Measurements from ENCODE around the gene DPEP2.

The DPEP2 gene

DNA sequence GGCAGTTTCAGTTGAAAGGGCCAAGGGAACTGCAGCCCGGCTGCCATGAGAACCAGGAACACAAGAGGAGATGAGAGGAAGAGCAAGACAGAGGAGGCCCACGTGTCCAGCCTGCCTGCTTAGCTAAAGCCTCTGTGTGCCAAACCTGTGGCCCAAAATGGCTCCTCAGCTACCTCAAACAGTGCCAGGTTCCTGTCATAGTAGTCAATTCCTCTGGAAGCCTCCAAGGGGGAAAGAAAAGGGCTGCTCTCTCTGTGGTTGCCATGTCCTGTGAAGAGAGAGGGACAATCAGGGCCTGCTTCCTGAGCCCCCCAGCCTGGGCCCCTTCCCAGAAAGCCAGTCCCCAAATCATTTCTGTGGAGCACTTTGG is 36.0 kb downstream of the DPEP2 start:
- no peak for DNase-seq
- in situ Hi-C loops (cut with MboI; ENCODE audit: low pct_unique_long_range_greater_than_20kb, low sequenced_read_pairs) = no loop called here

DNA sequence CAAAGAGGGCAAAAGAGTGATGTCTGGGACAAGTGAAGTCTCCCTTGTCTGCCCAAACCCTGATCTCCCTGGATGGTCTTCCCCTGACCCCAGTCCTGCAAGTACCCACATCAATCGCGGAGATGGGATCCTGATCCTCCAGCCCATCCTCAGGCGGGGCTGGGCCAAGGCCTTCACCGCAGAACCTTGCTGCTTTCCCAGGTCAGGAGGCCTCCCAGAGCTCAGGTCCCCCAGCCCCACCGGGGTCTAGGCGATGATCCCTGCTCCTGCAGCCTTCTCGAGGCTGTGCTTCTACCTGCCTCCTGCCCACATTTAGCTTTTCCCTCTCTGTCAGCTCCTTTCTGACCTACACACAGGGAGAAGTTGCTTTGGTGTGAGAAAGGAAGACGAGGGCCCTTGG is 37.1 kb downstream of the DPEP2 start:
- in situ Hi-C loops (cut with MboI; ENCODE audit: low pct_unique_long_range_greater_than_20kb, low sequenced_read_pairs) = no loop called here
- no peak for DNase-seq

DNA sequence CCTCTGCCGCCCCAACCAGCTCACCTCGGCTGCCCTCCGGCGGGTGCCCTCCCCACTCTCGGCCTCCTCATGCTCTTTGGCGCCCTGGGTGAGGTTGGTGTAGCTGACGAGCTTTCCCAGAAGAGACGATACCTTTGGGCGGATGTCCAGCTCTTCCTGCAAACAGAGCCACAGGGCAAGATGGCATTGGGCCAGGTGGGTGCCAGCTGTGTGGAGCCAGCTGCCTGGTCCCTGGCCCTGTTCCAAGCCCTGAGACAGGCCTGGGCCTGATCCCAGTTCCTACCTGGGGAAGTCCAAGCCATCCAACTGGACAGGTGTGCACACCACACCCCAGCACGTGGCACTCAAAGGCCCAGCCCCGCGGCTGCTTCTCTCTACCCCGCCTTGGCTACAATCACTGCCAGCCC is 37.7 kb downstream of the DPEP2 start:
- in situ Hi-C loops (cut with MboI; ENCODE audit: low pct_unique_long_range_greater_than_20kb, low sequenced_read_pairs) = no loop called here
- DNase-seq = no peak

DNA sequence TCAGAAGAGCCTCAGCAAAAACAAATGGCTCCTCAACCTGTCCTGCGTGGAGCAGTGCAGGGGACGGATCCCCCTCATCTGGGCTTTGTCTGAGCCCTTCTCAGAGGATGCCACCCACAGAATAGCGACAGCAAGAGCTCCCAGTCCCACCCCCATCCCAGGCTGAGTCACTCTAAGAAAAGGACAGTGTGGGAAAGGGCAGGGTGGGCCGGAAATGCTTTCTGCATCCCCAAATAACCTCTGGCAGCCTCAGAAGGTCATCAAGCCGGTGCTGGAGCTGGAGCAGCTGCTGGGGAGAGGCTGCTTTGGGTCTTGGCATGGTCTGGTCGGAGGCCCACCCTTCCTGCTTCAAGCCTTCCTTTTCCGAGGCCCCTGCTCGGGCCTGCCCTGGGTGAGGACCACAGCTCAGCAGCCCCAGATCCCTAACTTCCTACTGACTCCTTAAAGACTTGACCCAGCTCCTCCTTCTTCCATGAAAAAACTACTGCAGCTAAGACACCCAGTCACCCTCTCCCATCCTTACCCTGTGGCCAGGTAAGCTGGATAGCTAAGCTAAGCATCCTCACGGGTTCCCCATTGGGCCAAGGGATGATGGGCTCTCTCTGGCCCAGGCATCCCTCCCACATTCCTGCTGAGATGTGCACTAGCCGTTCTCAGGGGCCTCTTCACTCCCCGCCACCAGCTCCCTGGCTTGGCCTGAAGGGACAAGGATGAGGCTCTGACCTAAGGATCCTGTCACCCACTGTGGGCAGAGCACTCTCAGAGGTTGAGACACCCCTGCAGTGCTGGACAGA is 39.6 kb downstream of the DPEP2 start:
- DNase-seq = no peak
- in situ Hi-C loops (cut with MboI; ENCODE audit: low pct_unique_long_range_greater_than_20kb, low sequenced_read_pairs) = no loop called here

DNA sequence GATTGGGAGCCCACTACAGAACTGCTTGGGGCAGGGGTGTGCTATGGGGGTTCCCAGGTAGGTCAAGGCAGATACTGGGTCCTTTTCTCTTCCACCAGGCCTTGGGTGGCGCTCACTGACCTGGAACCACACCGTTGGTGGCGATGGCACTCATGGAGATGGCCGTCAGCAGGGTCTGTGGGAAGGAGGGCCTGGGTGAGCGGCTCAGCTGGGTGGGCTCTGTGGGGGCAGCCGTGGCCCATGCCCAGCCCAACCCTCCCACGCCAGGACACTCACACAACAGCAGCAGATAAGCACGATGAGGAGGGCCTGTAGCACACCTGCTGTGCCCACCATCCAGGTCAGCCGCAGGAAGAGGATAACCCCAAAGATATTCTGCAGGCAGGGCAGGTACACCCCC is 41.7 kb downstream of the DPEP2 start:
- DNase-seq = no peak
- in situ Hi-C loops (cut with MboI; ENCODE audit: low pct_unique_long_range_greater_than_20kb, low sequenced_read_pairs) = no loop called here

DNA sequence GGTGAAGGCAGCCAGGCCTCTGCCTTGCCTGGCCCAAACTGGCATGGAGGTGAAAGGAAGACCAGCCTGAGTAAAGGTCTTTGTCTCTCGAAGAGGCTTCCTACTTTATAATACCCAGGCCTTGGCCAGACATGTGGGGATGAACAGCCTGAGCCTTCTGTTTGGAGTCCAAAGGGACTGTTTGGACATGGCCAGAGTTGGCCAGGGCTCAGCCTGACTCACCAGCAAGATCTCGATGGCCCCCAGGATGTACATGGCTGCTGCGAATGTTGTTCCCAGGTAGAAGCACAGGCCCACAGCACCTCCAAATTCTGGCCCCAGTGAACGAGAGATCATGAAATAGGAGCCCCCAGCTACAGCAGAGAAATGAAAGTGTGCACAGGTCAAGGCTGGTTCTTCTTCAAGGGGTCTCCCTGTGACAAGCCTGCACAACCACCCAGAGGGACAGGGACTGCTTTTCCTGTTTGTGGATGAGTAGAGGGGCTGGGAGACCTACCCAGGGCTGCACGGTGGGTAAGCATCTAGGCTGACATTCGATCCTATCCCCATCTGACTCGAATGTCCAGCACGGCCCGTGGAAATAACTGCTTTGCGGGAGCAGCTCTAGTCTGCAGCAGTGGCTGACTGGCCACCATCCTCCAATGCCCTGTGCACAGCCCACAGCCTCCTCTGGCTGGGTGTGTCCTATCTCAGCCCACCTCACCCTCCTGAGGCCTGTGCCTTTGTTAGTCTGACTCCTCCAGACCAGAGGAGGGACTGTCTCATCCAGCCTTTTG is 44.7 kb downstream of the DPEP2 start:
- no peak for DNase-seq

DNA sequence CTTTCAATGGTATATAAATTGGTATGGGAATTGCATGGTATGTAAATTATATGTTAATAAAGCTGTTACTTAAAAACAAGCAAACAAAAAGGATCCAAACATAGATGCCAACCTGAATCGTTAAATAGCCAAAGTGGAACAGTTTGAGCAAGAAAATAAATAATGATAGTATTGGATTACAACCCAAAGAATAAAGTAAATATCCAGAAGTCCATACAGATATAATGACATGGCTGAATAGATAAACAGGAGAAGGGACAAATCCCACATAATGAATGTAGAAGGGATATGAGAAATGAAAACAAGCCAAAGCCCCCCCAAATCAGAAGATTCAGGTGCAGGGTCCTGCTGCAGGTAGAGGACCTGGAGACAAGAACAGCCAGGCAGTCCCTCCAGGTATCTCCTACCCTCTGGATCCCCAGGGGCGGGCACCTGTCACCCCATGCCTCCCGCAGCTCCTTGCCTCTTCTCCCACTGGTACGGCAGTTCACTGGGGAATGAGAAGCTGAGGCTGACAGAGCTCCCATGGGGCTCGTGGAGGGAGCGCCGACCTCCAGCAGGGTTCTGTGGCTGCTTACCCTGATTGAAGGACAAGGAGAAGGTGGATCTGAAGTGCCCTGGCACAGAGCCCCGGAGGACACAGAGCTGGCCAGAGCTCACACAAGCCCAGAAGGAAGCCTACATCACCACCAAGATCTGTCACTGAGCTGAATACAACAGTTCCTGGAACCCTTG is 45.5 kb downstream of the DPEP2 start:
- DNase-seq = no peak
- in situ Hi-C loops (cut with MboI; ENCODE audit: low pct_unique_long_range_greater_than_20kb, low sequenced_read_pairs) = no loop called here

More for the DNA sequence above, 44.7 kb downstream of the DPEP2 start:
- in situ Hi-C loops (cut with MboI; ENCODE audit: low pct_unique_long_range_greater_than_20kb, low sequenced_read_pairs) = no loop called here

DNA sequence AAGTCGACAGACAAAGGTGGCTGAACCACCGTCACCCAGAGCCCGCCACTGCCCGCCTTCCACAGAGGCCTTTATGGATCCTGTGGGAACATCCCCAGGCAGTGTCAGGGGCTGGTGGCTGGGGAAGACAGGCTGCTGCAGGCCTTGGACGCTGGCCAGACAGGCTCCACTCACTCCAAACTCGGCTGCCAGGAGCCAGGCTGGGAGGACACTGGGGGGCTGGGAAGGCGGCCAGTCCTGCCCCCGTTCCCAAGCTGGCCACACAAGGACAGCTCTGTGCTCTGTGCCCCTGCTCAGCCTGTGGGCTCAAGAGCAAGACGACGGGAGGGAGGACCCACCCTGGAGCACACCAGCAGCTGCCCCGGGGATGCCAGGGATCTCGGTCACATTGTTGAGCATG is 47.8 kb downstream of the DPEP2 start:
- in situ Hi-C loops (cut with MboI; ENCODE audit: low pct_unique_long_range_greater_than_20kb, low sequenced_read_pairs) = no loop called here
- no peak for DNase-seq

DNA sequence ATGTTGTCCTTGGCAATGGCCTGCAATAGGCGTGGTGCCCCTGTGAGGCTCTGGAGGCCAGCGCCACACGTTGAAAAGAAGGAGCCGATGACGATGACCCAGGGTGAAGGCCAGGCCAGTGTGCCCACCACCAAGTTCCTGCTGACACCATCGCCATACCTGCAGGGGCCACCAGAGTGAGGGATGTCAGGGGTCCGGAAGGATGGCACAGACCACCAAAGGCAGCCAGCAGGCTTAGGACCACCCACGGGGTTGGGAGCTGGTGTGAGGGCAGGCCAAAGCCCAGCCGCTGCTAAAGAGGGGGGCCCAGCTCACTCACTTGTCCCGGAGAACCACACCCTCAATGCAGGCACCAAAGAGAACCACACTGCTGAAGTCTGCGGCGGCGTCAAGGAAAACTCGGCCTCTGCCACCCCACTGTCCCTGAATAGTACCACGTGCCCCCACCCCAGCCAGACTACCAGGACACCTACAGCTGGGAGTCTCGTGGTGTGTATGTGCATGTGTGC is 48.9 kb downstream of the DPEP2 start:
- in situ Hi-C loops (cut with MboI; ENCODE audit: low pct_unique_long_range_greater_than_20kb, low sequenced_read_pairs) = no loop called here
- no peak for DNase-seq

DNA sequence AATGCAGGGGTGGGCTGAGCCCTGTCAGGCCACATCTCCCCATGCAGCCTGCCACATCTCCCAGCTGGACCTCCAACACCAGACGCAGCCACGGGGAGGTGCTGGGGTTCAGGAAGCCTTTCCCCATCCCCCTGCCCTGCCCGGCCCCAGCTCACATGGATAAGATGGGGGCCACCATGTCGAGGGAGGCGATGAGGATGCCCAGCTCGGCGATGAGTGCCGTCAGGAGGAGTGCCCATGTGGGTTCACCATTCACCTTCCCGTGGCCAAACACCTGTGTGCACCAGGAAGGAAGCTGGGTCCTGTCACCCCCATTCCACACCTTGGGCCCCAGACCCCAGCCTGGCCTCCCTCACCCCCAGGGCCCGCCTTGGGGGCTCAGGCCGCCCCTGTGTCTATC is 49.6 kb downstream of the DPEP2 start:
- no peak for DNase-seq
- in situ Hi-C loops (cut with MboI; ENCODE audit: low pct_unique_long_range_greater_than_20kb, low sequenced_read_pairs) = no loop called here

DNA sequence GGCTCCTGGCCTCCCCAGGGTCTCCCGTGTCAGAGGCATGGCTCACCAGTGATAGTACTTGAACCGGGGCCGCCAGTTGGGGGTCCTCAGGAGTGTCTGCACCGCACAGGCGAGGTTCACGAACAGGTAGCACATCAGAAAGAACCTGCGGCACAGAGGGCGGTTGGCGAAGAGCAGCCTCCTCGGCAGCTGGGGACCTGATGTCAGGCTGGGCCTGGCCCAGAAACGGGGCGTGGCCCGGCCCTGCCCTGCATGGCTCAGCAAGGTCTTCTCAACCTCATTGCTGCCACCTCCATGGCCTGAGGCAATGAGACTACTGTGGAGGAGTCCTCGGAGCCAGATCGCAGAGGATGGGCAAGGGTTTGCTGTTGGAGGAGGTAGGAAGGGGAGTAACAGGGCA is 51.3 kb downstream of the DPEP2 start:
- in situ Hi-C loops (cut with MboI; ENCODE audit: low pct_unique_long_range_greater_than_20kb, low sequenced_read_pairs) = no loop called here

DNA sequence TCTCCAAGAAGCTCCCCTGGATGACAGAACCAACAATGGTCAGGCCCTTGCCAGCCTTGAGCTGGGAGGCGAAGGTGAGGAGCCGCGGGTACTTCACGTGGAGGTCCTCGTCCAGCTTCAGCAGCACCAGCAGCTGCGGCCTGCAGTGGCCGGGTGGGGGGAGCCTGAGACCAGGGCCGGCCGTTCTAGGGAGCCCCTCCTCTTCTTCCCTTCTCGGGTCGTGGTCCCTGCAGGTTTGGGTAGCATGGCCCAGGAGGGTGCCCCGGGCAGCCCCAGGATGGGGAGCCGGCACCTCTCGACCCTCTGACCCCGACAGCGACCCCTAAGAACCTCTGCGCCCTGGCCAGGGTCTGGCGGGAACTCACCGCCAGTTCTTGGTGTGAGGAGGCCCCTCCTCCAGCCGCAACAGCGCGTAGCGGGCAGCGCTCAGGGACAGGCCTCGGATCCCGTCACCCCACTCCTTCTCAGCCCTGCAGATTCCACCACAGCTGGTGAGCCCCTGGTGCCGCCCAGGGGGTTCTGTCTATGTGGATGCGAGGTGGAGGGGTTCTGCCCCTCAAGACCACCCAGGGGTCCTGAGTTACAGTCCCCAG is 52.2 kb downstream of the DPEP2 start:
- DNase-seq = no peak
- in situ Hi-C loops (cut with MboI; ENCODE audit: low pct_unique_long_range_greater_than_20kb, low sequenced_read_pairs) = no loop called here

More for the DNA sequence above, 51.3 kb downstream of the DPEP2 start:
- DNase-seq = no peak

DNA sequence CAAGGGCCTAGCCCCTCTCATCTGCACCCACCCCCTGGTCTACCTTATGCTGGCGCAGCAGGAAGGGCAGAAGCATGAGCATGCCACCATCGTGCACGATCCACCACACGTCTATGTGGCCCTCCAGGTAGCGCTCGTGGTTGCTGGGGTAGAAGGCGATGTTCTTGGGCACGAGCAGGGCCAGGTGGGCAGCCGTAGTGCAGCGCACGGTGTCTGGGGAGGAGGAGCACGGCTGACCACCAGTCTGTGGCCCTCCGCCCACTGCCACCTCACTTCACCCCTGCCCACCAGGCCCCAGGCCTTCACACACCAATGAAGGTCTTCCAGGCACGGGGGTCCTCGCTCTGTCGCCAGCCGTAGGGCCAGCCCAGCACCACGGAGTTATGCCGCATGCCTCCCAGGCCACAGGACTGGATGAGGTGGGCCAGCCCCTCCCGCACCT is 53.1 kb downstream of the DPEP2 start:
- in situ Hi-C loops (cut with MboI; ENCODE audit: low pct_unique_long_range_greater_than_20kb, low sequenced_read_pairs) = no loop called here
- DNase-seq = no peak

DNA sequence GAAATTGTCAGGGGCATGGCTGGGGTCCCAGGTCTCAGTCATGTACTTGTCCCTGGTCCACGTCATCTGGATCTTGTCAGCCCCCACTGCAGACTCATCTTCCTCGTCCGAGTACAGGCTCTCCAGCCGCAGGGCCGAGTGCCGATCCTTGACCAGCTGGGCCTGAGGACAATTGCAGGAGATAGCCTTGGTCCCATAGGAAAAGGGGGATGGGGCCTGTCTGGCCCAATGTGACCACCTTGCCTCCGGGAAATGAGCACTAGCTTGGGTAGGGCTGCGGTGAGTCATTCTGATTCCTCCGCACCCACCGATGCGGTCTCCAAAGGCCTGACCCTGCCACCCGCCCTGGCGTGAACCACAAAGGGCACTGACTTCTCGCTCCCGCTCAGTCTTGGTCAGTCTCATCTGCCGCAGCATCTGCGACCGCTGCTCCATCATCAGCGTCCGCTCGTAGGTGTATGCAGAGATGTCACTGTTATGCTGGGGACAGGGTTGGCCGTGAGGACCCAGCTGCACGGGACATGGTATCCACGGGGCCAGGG is 53.8 kb downstream of the DPEP2 start:
- in situ Hi-C loops (cut with MboI; ENCODE audit: low pct_unique_long_range_greater_than_20kb, low sequenced_read_pairs) = no loop called here
- no peak for DNase-seq

DNA sequence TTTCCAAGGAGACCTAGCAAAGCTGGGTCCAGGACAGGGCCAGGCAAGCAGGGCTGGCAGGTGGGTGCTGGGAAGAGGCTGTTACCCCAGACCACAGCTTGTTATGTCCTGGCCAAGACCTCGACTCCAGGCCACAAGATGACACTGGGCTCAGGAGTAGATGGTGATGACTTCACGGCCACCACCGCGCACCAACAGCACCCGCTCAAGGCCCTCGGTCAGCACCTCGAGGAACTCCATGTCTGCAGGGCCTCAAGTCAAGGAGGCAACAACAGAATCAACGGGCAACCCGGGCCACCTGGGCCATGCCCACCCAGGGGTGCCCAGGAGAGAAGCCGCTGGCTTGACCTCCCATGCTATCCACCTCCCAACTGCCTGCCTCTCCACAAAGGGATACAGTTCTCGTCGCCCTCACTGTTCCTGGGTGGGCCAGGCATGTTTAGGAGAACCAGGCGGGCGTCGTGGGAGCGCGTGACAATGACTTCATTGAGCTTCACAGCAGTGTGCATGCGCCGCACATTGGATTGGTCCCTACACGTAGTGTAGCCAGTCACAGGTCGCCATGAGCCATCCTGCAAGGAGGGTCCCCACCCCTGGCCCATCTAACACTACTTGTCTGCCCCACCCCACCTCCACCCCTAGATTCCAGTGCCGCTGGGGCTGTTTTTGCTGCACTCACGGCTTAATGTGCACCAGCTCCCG is 54.4 kb downstream of the DPEP2 start:
- in situ Hi-C loops (cut with MboI; ENCODE audit: low pct_unique_long_range_greater_than_20kb, low sequenced_read_pairs) = no loop called here
- DNase-seq = no peak

DNA sequence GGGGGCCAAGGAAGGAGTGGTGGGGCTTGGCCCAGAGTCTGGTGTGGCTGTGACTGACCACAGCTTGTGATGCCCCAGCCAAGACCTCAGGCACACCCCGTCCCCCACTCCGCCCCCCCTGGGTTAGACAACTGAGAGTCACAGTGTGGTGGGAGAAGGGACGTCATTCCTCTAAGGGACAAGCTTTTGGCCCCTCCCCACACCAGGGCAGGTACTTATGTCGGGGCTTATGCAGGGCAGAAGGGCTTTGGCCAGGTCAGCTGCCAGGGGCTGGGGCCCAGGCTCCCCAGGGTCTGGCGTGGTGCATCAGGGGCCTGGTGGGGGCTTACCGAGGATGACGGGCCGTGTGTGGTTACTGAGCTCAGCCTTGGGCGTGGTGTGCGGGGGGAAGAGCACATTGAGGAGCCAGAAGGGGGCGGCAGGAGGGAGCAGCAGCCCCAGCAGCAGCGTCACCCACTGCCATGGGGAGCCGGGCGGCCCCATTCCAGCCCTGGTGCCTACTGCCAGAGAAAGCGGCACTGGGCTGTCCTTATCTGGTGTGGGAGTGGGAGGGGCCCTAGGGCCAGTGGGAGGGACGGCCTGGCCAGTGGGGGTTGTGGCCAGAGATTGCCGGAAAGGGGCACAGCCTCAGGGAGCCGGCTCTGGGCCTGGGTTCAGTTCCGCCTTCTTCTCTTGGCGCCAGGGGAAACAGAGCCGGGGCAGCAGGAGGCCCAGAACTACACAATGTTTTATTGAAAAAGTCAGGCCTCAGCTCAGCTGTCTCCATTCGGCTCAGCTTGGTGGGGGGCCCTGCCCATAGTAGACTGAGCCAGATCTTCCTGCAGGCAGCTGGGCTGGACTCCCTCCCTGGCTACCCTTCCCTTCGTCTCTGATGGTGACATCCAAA is 55.4 kb downstream of the DPEP2 start, which contains the start of gene LCAT:
Gene LCAT, minus strand, starts transcription at position 502 of the 886 bp plus-strand sequence. Its CDS starts 19 bp downstream, at position 483.
- in situ Hi-C loops (cut with MboI; ENCODE audit: low pct_unique_long_range_greater_than_20kb, low sequenced_read_pairs) = no loop called here
- no peak for DNase-seq

DNA sequence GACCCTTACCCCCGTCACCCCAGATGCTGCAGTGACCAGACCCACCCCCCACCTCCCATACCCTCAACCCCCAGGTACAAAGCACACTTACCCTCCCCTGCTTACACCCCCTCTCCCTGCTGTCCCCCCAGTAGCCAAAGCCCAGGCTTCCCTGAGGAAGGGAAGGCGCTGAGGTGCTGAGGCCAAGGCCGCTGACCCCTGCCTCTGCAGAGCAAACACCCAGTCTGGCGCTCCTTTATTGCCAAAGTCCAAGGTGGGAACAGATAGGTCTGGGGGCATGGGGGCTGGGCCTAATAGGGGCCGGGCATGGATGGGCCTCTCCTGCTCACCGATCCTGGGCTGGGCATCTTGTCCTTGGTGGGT is 56.0 kb downstream of the DPEP2 start:
- in situ Hi-C loops (cut with MboI; ENCODE audit: low pct_unique_long_range_greater_than_20kb, low sequenced_read_pairs) = no loop called here
- DNase-seq = no peak
